HCT116 (cell line): ENCODE measurements around the gene OR52B6. TPM values are rescaled to one million over a fixed set of nuclear protein-coding genes. Genes with fewer than 3 reads are reported as not detected.

ENCODE experiments used
- ATAC-seq: fragments of 200-7000 bp; cut with Tn5 transposase; 2 replicates; pipeline ENCODE4 v1.9.1; 2020; ENCODE audit warnings: mild to moderate bottlenecking, moderate library complexity
- BruUV-seq: library from RNA; stranded (reverse); fragments of 400-500 nt; replicated peaks from 2 replicates; lab custom pipeline; 2021; lab: Mats Ljungman, UMichigan
- CTCF ChIA-PET: fragments of 300-600 bp; sonication (Branson Sonifier 250); formaldehyde crosslinking; loops from one replicate; lab custom pipeline; 2021; ENCODE audit warnings: antibody characterized with exemption; lab: Charles Lee
- POLR2A ChIA-PET: fragments of 300-600, 350-600 bp; sonication (Branson Sonifier 250); formaldehyde crosslinking; loops from one replicate; lab custom pipeline; 2021; ENCODE audit warnings: antibody characterized with exemption; lab: Charles Lee
- RAD21 ChIA-PET, 2 experiments: fragments of 300-600 bp; sonication (Branson Sonifier 250); formaldehyde crosslinking; loops; one replicate each; lab custom pipeline; 2023; ENCODE audit warnings: low total read pairs in 2 of 2; ENCODE audit not compliant: uncharacterized antibody in 2 of 2, unreplicated experiment in 2 of 2, low non-redundant PET in 1 of 2; lab: Charles Lee
- DNase-seq: peaks from one replicate; pipeline ENCODE4 v3.0.0-alpha.2; 2010; ENCODE audit warnings: low read depth, low spot score
- H2AFZ ChIP-seq: fragments of 200-600 bp; shearing (Covaris generic), sonication (generic); 2 replicates; pipeline ENCODE4 v1.6.1; 2017; ENCODE audit warnings: low read depth, mixed run types, mixed read lengths, antibody characterized with exemption, low read length; ENCODE audit not compliant: poor library complexity, severe bottlenecking
- H3K27ac ChIP-seq: 2 replicates; pipeline ENCODE4 v1.5.1; 2012; ENCODE audit warnings: low read depth, low read length
- H3K27me3 ChIP-seq: fragments of 200-600 bp; sonication (generic); 2 replicates; pipeline ENCODE4 v1.6.1; 2016; ENCODE audit warnings: mixed run types, low read length, mixed read lengths; ENCODE audit not compliant: insufficient read depth
- H3K36me3 ChIP-seq, 2 experiments: fragments of 200-500 bp in 1 of 2; fragments of 200-600 bp in 1 of 2; sonication (Bioruptor generic) in 1 of 2; sonication (generic) in 1 of 2; 2 replicates each; pipeline versions ENCODE4 v1.5.1 to v1.6.1; 2014 to 2016; ENCODE audit warnings: low read length in 2 of 2, inconsistent platforms in 1 of 2, mixed read lengths in 1 of 2, mixed run types in 1 of 2; ENCODE audit not compliant: insufficient read depth in 2 of 2, control insufficient read depth in 1 of 2
- H3K4me1 ChIP-seq, 2 experiments: fragments of 200-600 bp in 1 of 2; sonication (generic) in 1 of 2; 2 replicates each; pipeline versions ENCODE4 v1.5.1 to v1.6.1; 2012 to 2017; ENCODE audit warnings: low read length in 2 of 2, inconsistent platforms in 1 of 2, mild to moderate bottlenecking in 1 of 2, mixed read lengths in 1 of 2, mixed run types in 1 of 2, moderate library complexity in 1 of 2; ENCODE audit not compliant: insufficient read depth in 2 of 2, control insufficient read depth in 1 of 2
- H3K4me2 ChIP-seq: fragments of 200-600 bp; sonication (generic); 2 replicates; pipeline ENCODE4 v1.6.1; 2017; ENCODE audit warnings: mixed run types, low read length, mixed read lengths
- H3K4me3 ChIP-seq, 2 experiments: fragments of 200-600 bp in 1 of 2; sonication (generic) in 1 of 2; replicated peaks in 1 of 2; 2 replicates each; pipeline ENCODE4 v1.5.1; 2011 to 2016; ENCODE audit warnings: low read length in 2 of 2, control low read depth in 1 of 2, low read depth in 1 of 2, mild to moderate bottlenecking in 1 of 2, mixed read lengths in 1 of 2, mixed run types in 1 of 2
- H3K79me2 ChIP-seq: fragments of 200-600 bp; sonication (generic); 2 replicates; pipeline ENCODE4 v1.6.1; 2017; ENCODE audit warnings: mild to moderate bottlenecking, mixed run types, low read length, moderate library complexity, mixed read lengths; ENCODE audit not compliant: insufficient read depth
- H3K9ac ChIP-seq: fragments of 200-600 bp; sonication (generic); 2 replicates; pipeline ENCODE4 v1.6.1; 2016; ENCODE audit warnings: low read length, mixed read lengths
- H3K9me2 ChIP-seq: fragments of 200-600 bp; sonication (generic), shearing (Covaris generic); 2 replicates; pipeline ENCODE4 v1.6.1; 2017; ENCODE audit warnings: mixed run types, mild to moderate bottlenecking, moderate library complexity; ENCODE audit not compliant: insufficient read depth
- H3K9me3 ChIP-seq, 2 experiments: fragments of 200-500 bp in 1 of 2; fragments of 200-600 bp in 1 of 2; sonication (Bioruptor generic) in 1 of 2; sonication (generic) in 1 of 2; 2 replicates each; pipeline ENCODE4 v1.6.1; 2014 to 2017; ENCODE audit warnings: low read length in 2 of 2, mixed read lengths in 2 of 2, inconsistent platforms in 1 of 2, low read depth in 1 of 2, mild to moderate bottlenecking in 1 of 2, mixed run types in 1 of 2, moderate library complexity in 1 of 2; ENCODE audit not compliant: control insufficient read depth in 1 of 2, insufficient read depth in 1 of 2
- H4K20me1 ChIP-seq: fragments of 200-600 bp; sonication (generic), shearing (Covaris generic); 2 replicates; pipeline ENCODE4 v1.6.1; 2017; ENCODE audit warnings: mixed run types, mild to moderate bottlenecking, moderate library complexity; ENCODE audit not compliant: insufficient read depth
- CEBPB ChIP-seq: IDR thresholded peaks from 2 replicates; pipeline ENCODE4 v1.6.1; 2012; ENCODE audit warnings: low read depth
- CTCF ChIP-seq, 3 experiments: fragments of 200-600 bp in 1 of 3; sonication (generic) in 1 of 3; IDR thresholded peaks in 2 of 3; conservative IDR thresholded peaks in 1 of 3; 2 replicates each; pipeline ENCODE4 v1.5.1; 2012 to 2017; ENCODE audit warnings: low read depth in 2 of 3, low read length in 2 of 3, antibody characterized with exemption in 1 of 3, borderline replicate concordance in 1 of 3, control low read depth in 1 of 3, mild to moderate bottlenecking in 1 of 3, mixed read lengths in 1 of 3, mixed run types in 1 of 3, moderate library complexity in 1 of 3; ENCODE audit not compliant: insufficient read depth in 1 of 3
- EZH2 ChIP-seq: fragments of 200-600 bp; sonication (generic); IDR thresholded peaks from 2 replicates; pipeline ENCODE4 v1.6.1; 2017; ENCODE audit warnings: antibody characterized with exemption, mixed run types
- EZH2phosphoT487 ChIP-seq: fragments of 200-600 bp; IDR thresholded peaks from 2 replicates; pipeline ENCODE4 v1.6.1; 2018; ENCODE audit warnings: antibody characterized with exemption, borderline replicate concordance
- JUND ChIP-seq: IDR thresholded peaks from 2 replicates; pipeline ENCODE4 v1.6.1; 2012
- POLR2A ChIP-seq: IDR thresholded peaks from 2 replicates; pipeline ENCODE4 v1.7.0; 2011; ENCODE audit warnings: borderline replicate concordance; ENCODE audit not compliant: insufficient read depth, insufficient read length; ENCODE audit errors: extremely low read depth
- POLR2AphosphoS5 ChIP-seq: IDR thresholded peaks from 2 replicates; pipeline ENCODE4 v1.6.1; 2011; ENCODE audit warnings: mild to moderate bottlenecking, low read depth, low read length, moderate library complexity
- REST ChIP-seq: IDR thresholded peaks from 2 replicates; pipeline ENCODE4 v1.6.1; 2012; ENCODE audit warnings: low read depth
- SIN3A ChIP-seq: IDR thresholded peaks from 2 replicates; pipeline ENCODE4 v1.6.1; 2012; ENCODE audit warnings: low read depth
- TCF7L2 ChIP-seq: IDR thresholded peaks from 2 replicates; pipeline ENCODE4 v1.7.0; 2011; ENCODE audit warnings: borderline replicate concordance, inconsistent platforms; ENCODE audit not compliant: insufficient read depth, insufficient read length; ENCODE audit errors: extremely low read depth
- YY1 ChIP-seq: IDR thresholded peaks from 2 replicates; pipeline ENCODE4 v1.6.1; 2011; ENCODE audit warnings: low read length, low read depth, moderate library complexity, mild to moderate bottlenecking; ENCODE audit not compliant: insufficient replicate concordance; ENCODE audit errors: extremely low read depth
- intact Hi-C: fragments of 100-400 bp; cut with micrococcal nuclease; formaldehyde crosslinking; loops from 2 replicates; pipeline ENCODE4 v1.10.0; 2022
- total RNA-seq: library from RNA; stranded (reverse); gene quantifications from one replicate; pipeline ENCODE4 v1.2.1, GENCODE V29; 2021; ENCODE audit not compliant: unreplicated experiment

The OR52B6 gene
- total RNA-seq, 1 experiment from 2014 or later: not detected

DNA sequence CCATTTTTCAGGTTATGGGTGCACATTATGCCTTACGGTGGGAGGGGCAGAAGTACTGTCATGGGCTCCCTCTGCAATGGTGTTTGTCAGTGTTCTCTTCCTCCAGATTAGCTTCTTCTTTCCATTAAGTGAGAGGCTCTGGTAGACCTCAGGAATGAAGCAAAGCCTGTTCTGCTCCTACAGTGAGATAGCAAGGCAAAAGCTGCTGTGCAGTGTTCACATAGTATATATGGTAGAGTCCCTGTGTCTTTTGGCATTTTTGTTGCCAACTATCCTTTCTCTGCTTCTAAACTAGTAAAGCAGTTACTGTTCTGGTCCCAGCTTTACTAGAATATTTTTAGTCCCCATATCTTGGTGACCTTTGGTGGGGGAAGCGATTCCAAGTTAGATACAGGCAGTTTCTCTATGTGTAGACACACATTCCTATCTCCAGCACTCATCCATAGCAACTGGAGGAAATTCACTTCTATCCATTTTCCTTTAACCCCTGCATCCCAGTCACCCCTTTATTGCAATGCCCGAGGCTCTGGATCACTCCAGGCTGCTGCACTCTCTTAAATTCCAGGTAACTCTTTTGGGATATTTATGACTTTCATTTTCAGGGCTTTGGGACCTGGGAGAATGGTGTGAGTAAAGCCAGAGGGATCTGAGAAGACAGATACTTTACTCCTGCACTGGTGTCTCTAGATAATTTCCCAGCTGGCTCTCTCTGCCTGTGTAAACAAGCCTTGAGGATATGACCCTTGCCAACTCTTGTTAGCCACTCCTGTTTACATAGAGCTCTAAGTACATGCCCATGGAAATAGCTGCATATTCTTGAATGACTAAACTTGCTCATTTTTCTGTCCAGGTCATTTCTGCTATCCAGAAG lies 40.2 kb downstream of the OR52B6 start:
- H3K4me1 ChIP-seq: peaks cover 4 to 12% of the 10 kb centered on the region in 2 experiments; a peak in 2 of 4 replicates
- H3K79me2 ChIP-seq: no peaks in the 10 kb centered on the region
- no peaks in the 10 kb centered on the region for H3K36me3 ChIP-seq
- H3K9ac ChIP-seq: no peak overlapping the region
- RAD21 ChIA-PET: interaction anchor here in 1 of 2 experiments (0.7 kb wide), 1 partner anchor 31 kb away, joined by 4 read pairs; no protein-coding TSS in a partner anchor
- no peak for ATAC-seq
- POLR2A ChIA-PET: interaction anchor here (1.2 kb wide), 1 partner anchor 64 kb away, joined by 4 read pairs; the partner anchor contains the start of gene TRIM5
- no peak overlapping the region for H3K4me2 ChIP-seq
- no peak for DNase-seq
- H3K4me3 ChIP-seq: no peak overlapping the region
- CTCF ChIA-PET: interaction anchor here (0.6 kb wide), 1 partner anchor 661 kb away, joined by 3 read pairs; no protein-coding TSS in a partner anchor
- no peak overlapping the region for H3K27ac ChIP-seq
- H3K9me2 ChIP-seq: no peaks in the 10 kb centered on the region
- intact Hi-C loops: no loop called here
- no peaks in the 10 kb centered on the region for H3K27me3 ChIP-seq
- H2AFZ ChIP-seq: no peak overlapping the region
- no peaks in the 10 kb centered on the region for H3K9me3 ChIP-seq
- H4K20me1 ChIP-seq: no peaks in the 10 kb centered on the region
- BruUV-seq: no TSS peak
- no peak for TF ChIP-seq CTCF (IDR thresholded peaks at IDR 0.05 in 2 of 3, conservative IDR thresholded peaks at IDR 0.05 in 1 of 3; ENCODE audit: borderline replicate concordance in 1 of 3, insufficient read depth in 1 of 3, low read depth in 2 of 3, low read length in 2 of 3)
- TF ChIP-seq CEBPB: no peak
- TF ChIP-seq POLR2AphosphoS5: no peak
- TF ChIP-seq JUND: no peak
- no peak for TF ChIP-seq SIN3A

DNA sequence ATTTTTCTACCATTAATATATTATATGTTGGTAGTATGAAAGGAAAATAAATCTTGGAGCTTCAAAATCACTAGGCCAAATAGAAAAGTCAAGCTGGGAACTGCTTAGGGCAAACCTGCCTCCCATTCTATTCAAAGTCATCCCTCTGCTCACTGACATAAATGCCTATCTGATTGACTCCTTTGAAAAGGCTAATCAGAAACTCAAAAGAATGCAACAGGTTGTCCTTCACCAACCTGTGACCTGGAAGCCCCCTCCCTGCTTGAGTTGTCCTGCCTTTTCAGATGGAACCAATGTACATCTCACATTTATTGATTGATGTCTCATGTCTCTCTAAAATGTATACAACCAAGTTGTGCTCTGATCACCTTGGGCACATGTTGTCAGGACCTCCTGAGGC lies 40.9 kb downstream of the OR52B6 start:
- Histone ChIP-seq H3K9me2 (no peaks in the 10 kb centered on the region), H3K4me2 (no peak overlapping the region), H3K27ac (no peak overlapping the region), H3K79me2 (no peaks in the 10 kb centered on the region), H3K27me3 (no peaks in the 10 kb centered on the region), H3K4me1 (peaks cover 4 to 12% of the 10 kb centered on the region in 2 experiments; a peak in 2 of 4 replicates), H3K9me3 (no peaks in the 10 kb centered on the region), H4K20me1 (no peaks in the 10 kb centered on the region), H3K4me3 (no peak overlapping the region), H2AFZ (no peak overlapping the region), H3K9ac (no peak overlapping the region), H3K36me3 (no peaks in the 10 kb centered on the region)
- no peak for TF ChIP-seq TCF7L2
- TF ChIP-seq YY1: no peak
- TF ChIP-seq EZH2: no peak
- no peak for TF ChIP-seq CEBPB
- no peak for TF ChIP-seq REST
- no peak for TF ChIP-seq EZH2phosphoT487
- no peak for TF ChIP-seq POLR2A
- no TSS peak for BruUV-seq
- CTCF ChIA-PET: no interaction called here
- no peak for ATAC-seq
- RAD21 ChIA-PET: no interaction called here
- POLR2A ChIA-PET: interaction anchor here (1.2 kb wide), 1 partner anchor 63 kb away, joined by 4 read pairs; the partner anchor contains the start of gene TRIM5
- DNase-seq: no peak
- intact Hi-C loops: no loop called here
